Measurements from ENCODE around the gene SH3BP5.
A peak's percentile ranks its signal among the peaks of the same experiment; 100 is the strongest.

SH3BP5 gene

DNA sequence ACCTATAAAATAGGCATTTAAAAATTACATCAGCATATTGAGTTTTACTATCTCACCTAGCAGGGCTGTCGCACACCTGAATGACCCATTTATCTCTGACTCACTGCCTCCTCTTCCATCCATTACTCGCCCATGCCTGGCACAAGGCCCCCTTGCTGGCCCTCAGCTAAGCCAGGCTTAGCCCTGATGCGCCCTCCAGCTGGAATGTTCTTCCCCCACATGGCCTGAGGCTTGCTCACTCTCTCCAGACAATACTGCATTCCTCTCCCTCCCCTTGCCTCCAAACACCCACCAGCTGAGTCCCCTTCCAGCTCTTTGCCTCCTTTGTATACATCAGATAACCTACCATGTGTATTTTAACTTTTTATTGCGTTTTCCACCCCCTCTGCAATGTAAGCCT, 7.2 kb downstream of the SH3BP5 start:
- DNase-seq = no peak

DNA sequence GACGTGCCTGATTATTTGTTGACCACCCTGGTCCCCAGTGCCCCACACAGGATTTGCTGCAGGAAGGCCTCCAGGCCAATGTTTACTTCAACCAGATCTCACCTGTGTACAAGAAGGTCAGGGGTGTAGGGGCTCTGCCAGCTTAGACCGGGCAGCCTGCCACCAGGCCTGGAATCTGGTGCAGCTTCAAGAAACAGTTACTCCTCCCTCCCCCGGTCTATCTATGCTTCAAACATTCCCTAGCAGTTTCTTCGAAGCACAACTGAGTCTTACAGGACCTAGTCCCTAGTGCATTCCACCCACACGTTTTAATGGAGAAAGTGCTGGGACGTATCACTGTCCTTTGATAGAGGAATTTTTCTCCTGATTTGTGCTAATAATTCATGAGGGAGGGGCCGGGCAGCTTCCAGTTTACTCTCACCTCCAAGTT, 8.0 kb downstream of the SH3BP5 start:
- peak in 2 of 14 donors; percentile 17 to 71 for DNase-seq

DNA sequence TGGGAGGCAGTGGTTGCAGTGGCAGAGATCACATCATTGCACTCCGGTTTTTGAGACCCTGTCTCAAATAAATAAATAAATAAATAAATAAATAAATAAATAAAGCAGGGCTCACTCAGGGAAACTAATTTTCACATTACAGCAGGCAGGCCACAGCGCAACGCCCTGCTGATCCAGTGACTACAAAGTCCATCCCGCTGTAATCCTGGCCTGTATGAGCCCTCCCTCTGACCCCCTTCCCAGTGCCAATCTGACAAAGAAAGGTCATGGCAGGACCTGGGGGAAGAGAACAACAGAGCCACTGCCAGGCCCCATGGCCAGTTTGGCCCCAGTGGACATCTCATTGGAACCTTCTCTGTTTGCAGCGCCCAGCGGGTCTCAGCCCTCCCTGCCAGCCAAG, 9.3 kb downstream of the SH3BP5 start:
- peak in 1 of 14 donors; percentile 9 for DNase-seq

DNA sequence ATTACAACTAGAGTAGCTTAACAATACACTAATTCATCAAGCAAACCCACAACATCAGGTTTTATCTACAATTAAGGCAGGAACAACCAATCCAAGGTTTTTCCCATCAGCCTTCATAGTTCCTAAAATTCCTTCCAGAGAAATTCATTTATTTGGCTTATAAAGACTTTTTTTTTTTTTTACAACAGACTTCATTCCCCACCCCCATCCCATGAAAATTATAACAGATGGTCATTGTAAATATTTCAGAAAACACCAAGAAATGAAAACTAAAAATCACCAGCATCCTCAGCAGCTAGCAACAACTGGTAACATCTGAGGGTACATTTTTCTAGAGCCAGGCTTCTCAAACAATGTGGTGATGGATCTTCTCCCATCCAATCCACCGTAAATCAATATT, 11.0 kb downstream of the SH3BP5 start:
- no peak for DNase-seq

DNA sequence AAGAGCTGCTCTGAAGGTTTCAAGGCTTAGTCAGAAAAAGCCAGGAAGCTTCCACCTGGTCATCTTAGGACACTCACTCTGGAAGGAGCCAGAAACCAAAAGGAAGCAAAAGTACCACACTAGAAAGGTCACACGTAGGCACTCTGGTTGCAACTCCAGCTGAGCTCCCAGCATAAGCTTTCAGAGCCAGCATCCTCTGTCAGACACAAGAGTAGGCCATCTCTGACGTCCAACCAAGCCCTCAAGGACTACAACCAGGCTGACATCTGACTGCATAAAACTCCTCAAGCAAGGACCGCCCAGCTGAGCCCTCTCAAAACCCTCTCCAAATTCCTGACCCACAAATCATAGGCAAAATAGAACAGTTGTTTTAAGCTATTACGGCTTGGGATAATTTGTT, 12.8 kb downstream of the SH3BP5 start:
- no peak for DNase-seq

DNA sequence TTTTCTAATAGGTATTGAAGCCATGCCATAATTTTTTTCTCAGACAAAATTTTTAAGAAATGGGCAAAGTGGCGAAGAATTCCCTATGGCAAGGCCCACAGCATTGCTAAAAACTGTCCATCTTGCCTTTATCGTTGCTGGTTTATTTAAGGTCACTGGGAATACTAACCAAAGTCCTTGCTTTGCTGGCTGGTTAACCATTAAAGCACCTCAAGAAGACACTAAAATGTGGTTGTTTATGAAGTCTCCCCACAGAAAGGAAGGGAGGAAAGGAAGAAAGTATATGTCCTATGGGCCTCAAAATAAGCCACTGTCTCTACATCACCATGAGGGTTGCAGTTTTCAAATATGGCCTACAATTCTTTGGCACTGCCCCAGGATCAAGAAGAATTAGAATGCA, 13.2 kb downstream of the SH3BP5 start:
- DNase-seq = no peak

DNA sequence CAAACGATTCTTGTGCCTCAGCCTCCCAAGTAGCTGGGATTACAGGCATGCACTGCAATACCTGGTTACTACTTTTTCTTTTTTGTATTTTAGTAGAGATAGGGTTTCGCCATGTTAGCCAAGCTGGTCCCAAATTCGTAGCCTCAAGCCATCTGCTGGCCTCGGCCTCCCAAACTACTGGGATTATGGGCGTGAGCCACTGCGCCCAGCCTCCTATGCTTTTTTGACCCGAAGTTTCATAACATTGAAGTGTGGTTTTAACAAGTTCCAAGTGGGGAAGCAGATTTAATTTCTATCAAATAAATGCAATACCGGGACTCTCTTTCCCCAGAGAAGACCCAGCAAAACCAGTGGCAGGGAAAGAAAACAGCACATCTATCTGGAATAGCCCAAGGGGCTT, 13.7 kb downstream of the SH3BP5 start:
- DNase-seq = no peak

DNA sequence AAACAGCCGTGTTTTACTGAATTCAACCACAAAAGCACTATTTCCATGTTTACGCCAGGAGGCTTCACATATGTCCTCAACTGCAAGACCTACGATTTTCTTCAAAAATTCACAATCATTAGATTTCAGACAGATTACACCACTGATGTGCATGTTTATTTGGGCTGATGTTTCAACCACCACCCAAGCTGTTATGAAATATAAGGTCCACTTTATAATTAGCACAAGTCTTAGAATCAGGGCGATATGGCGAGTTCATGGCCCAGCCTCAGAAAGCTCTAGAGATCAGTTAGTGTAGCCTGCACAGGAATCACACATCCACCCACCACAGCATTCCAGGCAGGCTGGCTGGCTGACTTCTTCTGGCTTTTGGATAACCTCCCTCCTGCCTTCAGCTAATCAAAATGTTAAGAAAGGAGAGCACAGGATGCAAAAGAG, 15.4 kb downstream of the SH3BP5 start:
- DNase-seq = no peak

DNA sequence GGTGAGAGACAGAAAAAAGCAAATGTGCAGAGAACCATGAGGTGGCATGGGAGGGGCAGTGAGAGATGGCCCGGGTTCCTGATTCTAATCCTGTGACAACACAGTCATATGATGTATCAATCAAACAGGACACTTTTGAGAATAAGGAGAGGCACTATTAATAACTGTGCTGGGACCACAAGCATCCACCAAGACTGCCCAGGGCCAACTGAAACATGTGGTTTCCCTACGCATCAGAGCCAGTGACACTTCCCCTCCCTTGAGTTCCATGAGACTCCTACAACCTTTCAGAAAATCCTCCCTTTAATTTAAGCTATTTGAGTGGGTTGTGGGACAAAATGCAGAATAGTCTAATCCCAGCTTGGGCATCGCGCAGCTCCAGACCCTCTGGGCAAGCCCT, 17.4 kb downstream of the SH3BP5 start:
- DNase-seq = no peak

DNA sequence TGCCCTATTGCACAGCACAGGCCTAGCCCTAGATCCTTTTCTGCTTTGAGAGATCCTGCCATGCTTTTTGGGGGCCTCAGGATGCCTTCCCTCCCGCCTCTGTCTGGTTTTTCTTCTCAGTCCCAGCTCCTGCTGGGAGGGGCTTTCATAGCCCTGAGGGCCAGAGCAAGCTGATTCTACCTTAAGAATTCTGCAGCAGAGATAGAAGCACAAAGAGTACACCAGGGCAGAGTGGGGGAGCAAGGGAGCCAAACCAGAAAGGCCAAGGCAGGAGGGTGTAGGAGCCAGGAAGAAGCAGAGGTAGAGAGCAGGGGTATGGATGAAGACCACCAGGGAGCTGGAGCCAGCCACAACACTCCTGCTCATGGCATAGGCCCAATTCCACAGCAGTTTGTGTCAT, 18.1 kb downstream of the SH3BP5 start:
- DNase-seq = no peak

DNA sequence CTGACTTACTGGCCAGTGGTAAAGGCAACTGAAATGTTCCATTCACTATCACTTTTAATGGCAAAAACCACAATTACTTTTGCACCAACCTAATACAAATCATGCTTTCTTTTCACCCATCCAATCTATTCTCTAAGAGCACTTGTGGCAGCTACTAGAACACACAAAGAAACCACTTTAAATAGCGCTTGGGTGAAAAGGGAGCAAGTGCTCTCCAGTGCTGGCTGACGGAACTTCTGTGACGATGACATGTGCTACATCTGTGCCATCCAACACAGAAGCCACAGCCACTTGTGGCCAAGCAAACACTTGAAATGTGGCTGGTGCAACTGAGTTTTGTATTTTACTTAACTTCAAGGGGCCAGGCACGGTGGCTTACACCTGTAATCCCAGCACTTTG, 18.9 kb downstream of the SH3BP5 start:
- no peak for DNase-seq

DNA sequence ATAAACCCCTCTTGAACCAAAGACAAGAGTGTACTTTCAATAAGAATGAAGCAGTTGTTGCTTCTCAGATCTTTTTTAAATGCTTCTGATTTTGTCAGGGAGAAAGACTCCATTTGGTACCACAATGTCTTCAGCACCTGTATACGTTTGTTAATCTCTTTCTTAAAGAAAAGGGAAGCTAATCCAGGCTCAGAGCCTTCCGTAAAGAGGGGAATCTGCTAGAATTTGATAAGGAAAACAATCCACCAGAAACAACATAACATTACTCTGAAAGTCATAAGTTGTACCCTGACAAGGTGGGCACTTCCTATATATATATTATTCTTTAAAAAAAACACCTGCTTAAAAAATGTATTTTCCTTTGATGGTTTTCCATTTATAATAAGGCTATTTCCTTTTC, 19.8 kb downstream of the SH3BP5 start:
- DNase-seq = no peak

DNA sequence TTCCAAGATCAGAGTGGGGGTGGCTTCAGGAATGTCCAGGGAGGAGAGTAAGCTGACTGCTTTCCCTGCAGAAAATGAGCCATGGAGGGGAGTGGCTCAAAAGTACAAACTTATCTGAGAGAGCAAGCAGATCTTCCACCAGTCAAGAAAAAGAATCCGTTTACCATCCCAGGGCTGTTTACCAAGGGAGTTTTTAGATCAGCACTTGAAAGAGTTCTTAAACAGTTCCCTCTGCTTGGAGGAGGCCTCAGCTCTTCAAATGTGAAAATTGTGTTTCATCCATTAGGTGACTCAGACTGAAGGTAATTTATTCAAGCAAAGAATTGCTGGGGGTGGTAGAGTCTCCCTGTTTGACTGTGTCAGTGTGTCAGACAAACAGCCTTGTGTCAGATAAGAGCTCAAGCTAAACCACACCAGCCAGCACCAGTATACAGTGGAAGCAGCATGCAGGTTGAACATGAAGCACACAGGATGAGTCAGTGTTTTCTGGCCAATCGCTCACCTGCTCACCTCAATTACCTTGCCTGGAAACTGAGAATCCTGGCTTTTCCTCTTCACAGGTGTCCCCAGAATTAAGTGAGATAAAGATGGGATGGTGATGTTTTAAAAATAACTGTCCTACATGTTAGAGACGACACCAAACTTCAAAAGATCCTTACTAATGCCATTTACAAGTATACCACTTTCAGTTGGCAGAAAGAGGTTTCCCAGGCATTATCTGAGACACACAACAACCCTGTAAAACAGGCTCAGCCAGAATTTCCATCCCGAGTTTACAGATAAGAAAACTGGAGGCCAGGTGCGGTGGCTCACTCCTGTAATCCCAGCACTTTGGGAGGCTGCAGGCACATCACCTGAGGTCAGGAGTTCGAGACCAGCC, 21.7 kb downstream of the SH3BP5 start:
- no peak for DNase-seq

DNA sequence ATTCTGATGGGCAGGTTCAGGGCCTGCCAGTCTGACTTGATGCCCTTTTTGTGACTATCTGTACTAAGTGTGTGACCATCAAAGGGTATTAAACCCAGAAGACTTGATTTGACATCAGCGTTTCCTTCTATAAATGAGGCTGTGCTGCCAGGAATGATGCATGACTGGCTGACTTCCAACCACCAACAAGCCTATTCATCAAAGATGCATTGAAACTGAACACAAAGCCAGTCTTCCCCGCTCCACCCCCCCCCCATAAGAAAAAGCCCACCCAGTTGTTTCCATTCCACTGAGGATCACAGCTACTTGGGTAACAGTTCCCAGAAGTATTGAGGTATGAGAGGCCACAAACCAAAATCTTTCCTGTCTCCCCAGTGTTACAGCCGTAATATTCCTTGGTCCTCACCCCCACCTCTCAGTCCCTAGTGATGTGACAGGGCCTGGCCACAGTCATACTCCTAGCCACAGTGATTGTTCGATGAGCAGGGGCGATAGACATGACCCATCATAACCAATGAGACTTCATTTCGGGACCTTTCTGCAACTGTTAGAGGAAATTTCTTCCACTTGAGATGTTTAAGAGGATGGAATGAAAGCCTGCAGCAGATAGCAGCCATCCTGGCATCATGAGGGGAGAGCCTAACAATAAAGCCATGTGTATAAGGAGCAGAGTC, 22.6 kb downstream of the SH3BP5 start:
- peak in 9 of 14 donors; percentile 17 to 58 (median 34) for DNase-seq

DNA sequence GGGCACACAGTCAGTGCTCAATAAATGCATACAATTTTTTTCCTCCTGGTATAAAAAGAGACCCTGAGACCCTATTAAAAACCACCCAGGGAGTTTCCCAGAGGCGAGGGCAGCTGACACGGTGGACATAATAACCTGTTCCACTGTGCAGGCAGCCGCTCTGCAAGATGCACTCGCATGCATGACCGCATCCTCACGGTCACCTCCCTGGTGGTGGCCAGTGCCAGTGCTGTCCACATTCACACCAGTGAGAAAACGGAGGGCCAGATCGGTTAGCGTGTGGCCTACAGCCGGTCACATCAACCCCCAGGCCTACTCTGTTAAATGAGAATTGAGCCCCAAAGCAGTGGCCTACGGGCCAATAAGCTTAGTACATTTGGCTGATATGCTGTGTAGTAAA, 24.8 kb downstream of the SH3BP5 start:
- peak in 1 of 14 donors; percentile 63 for DNase-seq

DNA sequence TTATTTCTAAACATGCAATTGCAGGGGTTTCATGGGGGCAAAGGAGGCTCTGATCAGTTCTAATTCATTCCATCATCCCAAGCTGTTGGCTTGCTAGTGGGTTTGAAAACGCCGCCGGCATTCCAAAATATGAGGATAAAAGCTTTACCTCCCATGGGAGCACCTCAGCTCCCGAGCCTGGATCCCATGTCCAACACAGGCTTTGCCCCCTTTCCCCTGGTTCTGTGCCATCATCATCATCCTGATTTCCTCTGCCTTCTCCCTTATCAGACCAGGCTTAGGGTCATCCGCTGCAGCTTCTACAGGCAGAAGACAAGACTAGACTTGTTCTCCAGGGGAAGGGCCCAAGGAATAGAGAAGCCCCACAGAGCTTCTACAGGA, 25.4 kb downstream of the SH3BP5 start:
- DNase-seq = no peak

DNA sequence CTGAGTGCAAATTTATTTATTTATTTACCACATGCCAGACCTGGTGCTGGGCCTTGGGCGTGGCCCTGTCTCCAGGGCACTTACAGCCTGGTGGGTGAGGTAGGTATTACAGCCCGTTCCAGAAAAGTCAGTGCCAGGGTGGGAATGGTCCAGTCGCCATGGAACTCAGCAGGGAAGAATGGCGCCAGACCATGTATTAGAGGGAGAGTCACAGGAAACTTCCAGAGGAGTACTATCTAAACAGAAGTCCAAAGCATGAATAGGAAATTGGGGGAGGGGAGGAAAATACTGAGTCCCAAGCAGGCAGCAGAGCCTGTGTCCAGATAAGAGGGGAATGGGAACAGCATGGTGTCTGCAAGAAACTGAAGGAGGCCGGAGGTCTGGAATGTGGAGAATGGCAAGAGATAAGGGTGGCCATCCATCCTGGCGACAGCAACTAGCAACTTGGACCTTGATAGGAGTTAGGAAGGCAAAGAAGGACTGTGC, 27.0 kb downstream of the SH3BP5 start:
- no peak for DNase-seq

DNA sequence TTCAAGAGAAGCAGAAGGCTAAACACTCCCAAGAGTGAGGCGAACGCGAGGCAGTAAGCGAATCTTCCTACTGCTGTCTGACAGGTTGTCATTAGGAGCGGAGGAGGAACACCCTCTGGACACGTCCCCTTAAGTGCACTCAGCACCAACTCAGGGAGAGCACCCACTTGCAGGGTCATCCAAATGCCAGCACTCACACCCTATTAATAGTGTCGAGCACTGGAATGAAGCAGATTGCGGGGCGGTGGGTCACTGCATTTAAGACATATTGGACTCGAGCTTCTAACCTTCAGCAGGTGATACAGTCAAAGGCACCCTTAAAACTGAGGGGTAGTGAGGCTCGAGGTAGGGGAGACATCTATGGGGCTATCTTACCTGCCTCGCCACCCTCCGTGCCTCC, 28.7 kb downstream of the SH3BP5 start:
- DNase-seq = no peak

DNA sequence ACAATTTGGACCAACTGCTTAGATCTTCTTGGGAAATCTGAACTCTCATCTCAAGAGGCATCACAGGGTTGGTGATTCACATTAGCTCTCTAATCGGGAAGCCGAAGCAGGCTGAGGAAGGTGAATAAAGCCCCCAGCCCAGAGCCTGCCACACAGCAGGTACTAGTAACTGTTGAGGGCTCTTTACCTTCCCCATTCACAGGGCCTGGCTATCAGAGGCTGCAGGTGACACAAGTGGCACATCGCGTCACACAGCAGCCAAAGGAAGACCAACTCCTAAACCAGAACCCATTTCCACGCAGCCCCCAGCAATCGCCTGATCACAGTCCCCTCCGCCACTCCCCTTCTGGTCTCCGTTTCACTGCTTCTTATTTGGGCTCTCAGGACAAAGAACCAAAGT, 29.2 kb downstream of the SH3BP5 start:
- DNase-seq = no peak

DNA sequence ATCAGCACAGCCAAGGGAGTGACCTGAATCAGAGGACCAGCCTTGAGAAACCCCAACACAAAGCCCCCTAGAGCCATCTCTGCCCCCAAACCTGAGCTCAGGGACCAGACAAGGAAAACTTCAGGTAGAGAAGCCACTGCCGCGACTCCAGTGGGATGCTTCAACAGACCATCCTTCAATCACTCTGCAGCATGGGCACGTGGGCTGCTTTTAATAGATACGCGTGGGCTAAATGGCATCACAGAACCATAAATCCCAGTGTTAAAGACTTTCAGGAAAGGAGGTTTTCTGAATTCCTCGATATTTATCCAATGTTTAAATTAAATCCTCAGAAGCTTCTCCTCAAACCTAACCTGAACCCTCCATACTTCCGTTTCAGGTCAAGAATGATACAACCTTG, 30.6 kb downstream of the SH3BP5 start:
- no peak for DNase-seq

DNA sequence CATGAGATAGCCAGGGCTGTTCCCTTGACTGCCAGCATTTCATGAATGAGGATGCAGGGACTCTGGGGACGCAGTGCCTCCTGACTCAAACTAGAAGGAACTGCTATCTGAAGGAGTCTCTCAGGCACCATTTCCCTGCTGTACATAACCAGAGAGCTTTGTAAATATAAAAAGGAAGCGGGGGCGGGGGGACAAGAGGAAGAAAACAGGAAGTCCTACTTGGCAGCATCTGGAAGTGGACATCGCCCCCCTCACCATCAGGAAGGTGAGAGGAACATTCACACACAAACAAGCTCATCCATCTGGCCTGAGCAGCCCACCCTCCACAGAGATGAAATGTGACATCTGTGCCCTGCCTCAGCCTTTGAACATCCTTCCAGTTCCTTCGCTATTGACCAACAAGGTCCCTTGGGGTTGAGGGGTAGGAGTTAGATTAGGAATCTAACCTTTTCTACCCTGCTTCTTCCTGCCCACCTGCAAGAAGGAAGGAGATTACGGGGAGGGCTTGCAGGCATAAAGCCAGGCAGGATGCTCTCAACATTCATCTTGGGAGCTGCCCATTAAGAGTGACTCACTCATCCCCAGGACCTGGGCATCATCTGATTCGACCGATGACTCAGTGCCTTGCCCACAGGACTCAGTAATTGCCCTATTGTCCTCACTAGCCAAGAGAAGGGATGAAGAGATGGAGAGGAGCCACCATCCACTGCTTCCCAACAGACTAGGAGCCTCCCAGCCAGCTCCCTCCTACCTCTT, 31.9 kb downstream of the SH3BP5 start:
- DNase-seq = peak in 2 of 14 donors; percentile 51 to 57

DNA sequence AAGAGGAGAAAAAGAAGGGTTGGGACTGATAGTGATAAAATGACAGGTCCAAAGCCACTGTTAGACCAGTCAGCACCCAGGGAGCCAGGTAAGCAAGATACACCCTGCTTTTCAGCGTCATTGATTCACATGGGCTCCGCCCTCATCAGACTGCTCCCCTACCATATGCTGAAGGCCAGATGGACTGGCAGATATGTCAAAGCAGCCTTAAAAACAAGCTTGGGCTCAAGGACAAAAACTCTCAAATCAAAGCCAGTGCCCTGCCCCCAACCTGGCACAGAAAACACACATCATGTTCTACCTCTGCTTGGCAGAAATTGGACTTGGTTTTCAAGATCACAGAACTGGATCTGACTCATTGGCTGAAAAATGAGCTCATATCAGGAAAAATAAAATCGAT, 33.4 kb downstream of the SH3BP5 start:
- peak in 1 of 14 donors; percentile 95 for DNase-seq

DNA sequence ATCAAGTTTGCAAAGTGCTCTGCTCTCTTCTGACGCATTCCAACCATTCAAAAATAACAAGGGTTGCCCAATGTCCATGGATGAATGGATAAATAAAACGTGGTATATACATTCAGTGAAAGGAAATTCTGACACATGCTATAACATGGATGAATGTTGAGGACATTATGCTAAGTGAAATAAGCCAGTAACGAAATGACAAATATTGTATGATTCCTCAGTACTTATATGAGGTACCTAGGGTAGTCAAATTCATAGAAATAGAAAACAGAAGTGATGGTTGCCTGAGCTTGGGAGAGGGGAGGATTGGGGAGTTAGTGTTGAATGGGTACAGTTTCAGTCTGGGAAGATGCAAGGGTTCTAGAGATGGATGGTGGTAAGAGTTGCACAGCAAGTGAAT, 33.9 kb downstream of the SH3BP5 start:
- no peak for DNase-seq
